Fibroblast of the aortic adventitia (primary cell): ENCODE results near the gene MBD3. TPM values are rescaled to one million over a fixed set of nuclear protein-coding genes. Genes with fewer than 3 reads are reported as not detected.

ENCODE experiments used
- DNase-seq: peaks from one replicate; pipeline ENCODE4 v3.0.0-alpha.2; 2010; ENCODE audit warnings: low read depth
- H3K4me3 ChIP-seq: 2 replicates; pipeline ENCODE4 v1.5.1; 2011; ENCODE audit warnings: low read depth, mild to moderate bottlenecking, control low read depth, low read length, moderate library complexity
- total RNA-seq: library from RNA; depleted of rRNA; stranded (reverse); fragments of >200 nt; gene quantifications from 2 replicates; pipeline ENCODE4 v1.2.3, GENCODE V29; 2012; ENCODE audit warnings: low replicate concordance
- TF ChIP-seq, protein P1 (sequence below): IDR thresholded peaks from 2 replicates; pipeline ENCODE4 v1.5.1; 2011; ENCODE audit warnings: mild to moderate bottlenecking, low read length, control low read depth, inconsistent platforms; ENCODE audit not compliant: insufficient read depth

The MBD3 gene
- total RNA-seq, 1 donor: 66.3 TPM

DNA sequence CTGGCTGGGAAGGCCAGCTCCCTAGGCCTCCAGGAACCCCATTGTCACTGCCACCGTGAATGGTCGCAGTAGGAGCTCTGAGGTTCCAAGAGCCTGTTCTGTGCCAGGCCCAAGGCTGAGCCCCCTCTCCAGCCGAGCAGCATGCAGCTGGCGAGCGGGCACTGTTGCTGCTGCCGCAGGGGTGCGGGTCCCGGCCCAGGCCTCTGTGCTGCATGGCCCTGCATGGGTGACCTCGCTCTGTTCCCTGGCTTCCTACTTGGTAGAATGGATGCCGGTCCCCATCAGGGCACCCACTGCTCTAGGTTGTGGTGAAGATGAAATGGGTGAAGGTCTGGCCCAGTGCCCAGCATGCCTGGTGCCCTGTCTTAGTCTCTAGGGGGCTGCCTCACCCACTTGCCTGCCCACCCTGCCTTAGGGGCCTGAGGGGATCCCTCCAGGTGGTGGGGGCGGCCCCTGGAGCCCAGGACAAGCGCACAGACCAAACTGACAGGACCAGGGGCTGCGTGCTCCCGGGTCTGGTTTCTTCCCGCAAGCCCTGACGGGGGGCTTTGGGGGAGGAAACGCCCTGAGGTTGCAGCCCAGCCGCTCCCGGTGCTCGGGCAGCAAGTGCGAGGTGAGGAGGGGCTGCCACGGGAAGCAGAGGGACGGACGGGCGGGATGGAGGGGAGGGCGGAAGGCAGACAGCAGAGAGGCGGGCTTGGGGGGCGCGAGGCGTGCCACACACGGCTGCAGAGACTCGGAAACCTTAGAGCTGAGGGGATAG is 21.3 kb upstream of the MBD3 start:
- DNase-seq: no peak
- TF ChIP-seq, protein P1, sequence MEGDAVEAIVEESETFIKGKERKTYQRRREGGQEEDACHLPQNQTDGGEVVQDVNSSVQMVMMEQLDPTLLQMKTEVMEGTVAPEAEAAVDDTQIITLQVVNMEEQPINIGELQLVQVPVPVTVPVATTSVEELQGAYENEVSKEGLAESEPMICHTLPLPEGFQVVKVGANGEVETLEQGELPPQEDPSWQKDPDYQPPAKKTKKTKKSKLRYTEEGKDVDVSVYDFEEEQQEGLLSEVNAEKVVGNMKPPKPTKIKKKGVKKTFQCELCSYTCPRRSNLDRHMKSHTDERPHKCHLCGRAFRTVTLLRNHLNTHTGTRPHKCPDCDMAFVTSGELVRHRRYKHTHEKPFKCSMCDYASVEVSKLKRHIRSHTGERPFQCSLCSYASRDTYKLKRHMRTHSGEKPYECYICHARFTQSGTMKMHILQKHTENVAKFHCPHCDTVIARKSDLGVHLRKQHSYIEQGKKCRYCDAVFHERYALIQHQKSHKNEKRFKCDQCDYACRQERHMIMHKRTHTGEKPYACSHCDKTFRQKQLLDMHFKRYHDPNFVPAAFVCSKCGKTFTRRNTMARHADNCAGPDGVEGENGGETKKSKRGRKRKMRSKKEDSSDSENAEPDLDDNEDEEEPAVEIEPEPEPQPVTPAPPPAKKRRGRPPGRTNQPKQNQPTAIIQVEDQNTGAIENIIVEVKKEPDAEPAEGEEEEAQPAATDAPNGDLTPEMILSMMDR: no peak
- H3K4me3 ChIP-seq: no peak overlapping the region

DNA sequence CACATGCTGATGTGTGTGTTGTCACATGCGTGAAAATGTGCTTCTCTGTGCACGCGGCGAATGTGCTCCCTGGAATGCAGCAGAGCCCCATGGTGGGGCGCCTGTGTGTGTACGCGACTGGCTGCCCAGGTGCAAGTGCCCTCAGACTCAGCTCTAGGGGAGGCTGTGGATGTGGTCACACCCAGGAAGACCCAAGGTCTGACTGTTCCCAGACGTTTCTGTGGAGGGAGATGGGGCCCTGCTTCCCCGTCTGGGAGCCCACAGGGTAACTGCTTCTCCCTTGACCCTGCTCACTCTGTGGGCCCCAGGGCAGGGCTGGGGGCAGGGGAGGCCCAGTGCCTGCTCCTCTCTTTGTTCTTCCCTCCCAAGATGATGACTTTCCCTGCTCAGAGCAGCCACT is 20.5 kb upstream of the MBD3 start:
- TF ChIP-seq, protein P1: no peak
- H3K4me3 ChIP-seq: no peak overlapping the region

DNA sequence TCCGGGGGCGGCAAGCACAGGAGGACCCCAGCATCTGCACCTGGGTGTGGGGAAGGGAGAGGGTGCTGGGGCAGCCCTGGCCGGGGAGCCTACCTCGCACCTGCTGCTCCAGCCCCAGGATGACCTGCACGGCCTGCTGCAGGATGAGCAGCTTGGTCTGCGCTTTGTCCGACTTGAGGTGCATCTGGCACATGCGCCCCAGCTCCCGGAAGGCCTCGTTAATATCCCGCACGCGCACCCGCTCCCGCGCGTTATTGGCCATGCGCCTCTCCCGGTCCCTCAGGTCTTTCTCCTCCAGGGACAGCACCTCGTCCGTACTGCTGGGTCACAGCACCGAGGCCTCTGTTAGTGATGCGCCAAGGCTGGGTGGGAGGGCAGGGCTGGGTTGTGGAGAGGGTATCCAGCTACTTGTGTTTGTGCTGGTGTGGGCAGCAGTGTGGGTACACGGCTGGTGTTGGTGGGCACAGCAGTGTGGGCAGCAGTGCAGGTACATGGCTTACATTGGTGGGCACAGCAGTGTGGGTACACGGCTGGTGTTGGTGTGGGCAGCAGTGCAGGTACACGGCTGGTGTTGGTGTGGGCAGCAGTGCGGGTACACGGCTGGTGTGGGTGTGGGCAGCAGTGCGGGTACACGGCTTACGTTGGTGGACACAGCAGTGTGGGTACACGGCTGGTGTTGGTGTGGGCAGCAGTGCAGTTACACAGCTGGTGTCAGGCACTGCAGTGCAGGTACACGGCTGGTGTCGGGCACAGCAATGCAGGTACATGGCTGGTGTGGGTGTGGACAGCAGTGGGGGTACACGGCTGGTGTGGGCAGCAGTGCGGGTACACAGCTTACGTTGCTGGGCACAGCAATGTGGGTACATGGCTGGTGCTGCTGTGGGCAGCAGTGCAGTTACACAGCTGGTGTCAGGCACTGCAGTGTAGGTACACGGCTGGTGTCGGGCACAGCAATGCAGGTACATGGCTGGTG is 19.7 kb upstream of the MBD3 start:
- no peak for DNase-seq
- H3K4me3 ChIP-seq: no peak overlapping the region
- TF ChIP-seq, protein P1: no peak

More for the DNA sequence above, 20.5 kb upstream of the MBD3 start:
- DNase-seq: no peak

DNA sequence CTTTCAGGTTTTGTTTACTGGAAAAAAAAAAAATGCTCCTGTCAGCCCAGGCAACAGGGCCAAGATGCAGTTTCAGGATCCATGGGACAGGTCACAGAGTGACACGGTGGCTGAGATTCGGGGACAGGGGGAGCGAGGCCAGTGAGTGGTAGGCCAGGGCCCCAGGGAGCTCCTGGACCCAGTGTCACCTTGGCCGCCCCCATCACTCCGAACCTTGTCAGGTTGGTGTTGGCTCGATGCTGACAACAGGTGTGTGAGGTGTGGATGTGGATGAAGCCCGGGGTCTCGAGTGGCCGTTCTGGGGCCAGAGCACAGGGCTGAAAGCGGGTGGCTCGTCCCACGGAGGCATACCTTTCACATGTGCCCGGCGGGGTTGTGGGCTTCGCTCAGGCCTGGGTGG is 18.7 kb upstream of the MBD3 start:
- no peak overlapping the region for H3K4me3 ChIP-seq
- no peak for DNase-seq
- TF ChIP-seq, protein P1: no peak

DNA sequence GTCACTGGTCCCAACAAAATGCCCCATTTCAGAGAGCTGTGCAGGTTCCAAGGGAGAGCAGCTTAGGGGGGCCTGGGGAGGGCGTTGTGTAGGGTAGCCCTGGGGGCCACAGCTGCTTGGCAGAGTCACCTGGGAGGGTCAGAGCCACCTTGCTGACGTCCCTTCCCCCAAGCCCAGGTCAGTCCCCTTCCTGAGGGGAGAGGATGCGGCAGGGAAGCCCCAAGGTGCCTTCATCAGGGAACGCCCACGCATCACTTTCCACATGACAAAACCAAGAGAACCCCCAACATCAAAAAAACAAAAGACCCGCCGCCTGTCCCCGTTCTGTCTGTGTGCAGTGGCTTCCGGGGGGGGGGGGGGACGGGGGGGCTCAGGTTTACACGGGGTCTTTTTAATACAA is 17.9 kb upstream of the MBD3 start:
- TF ChIP-seq, protein P1: no peak
- H3K4me3 ChIP-seq: no peak overlapping the region
- DNase-seq: no peak

- no peak overlapping the region for H3K4me3 ChIP-seq
- DNase-seq: no peak
- TF ChIP-seq, protein P1: no peak
Measured at GRCh38 chr19:1609680-1610474, 17.2 kb upstream of the MBD3 start.
